CD4-positive, alpha-beta T cell treated with Interleukin-1 beta for 1 hour (primary cell): ENCODE measurements around the gene UTS2R.
"Not testable (repeated sequence)": the region's sequence is repeated elsewhere in the genome, so short reads cannot be mapped to it uniquely, and the experiment has no call there.

Source experiments
- DNase-seq, 2 donors: peaks; one replicate each; pipeline ENCODE4 v3.0.0-alpha.2; 2020 to 2022

UTS2R gene

GRCh38 chr17:82411396-82412053 lies 40.0 kb downstream of the UTS2R start:
- no peak for DNase-seq

GRCh38 chr17:82412081-82412480 lies 40.5 kb downstream of the UTS2R start:
- not testable (repeated sequence) for DNase-seq

- no peak for DNase-seq
Observed at GRCh38 chr17:82412535-82413520, 41.3 kb downstream of the UTS2R start.

GRCh38 chr17:82414548-82415281 lies 43.1 kb downstream of the UTS2R start:
- peak; percentile 70 to 77 for DNase-seq

GRCh38 chr17:82415336-82415735 lies 43.8 kb downstream of the UTS2R start:
- no peak for DNase-seq

- no peak for DNase-seq
Observed at GRCh38 chr17:82415786-82416185, 44.2 kb downstream of the UTS2R start.

GRCh38 chr17:82416264-82416663 lies 44.7 kb downstream of the UTS2R start:
- DNase-seq = no peak

- DNase-seq = peak in 1 of 2 donors; percentile 8
Observed at GRCh38 chr17:82416771-82417170, 45.2 kb downstream of the UTS2R start.

GRCh38 chr17:82418001-82418986 lies 46.7 kb downstream of the UTS2R start, which contains the start of the genes HEXD and OGFOD3:
Gene HEXD, plus strand, starts transcription at chr17:82418347. Its CDS starts 1,453 bp downstream, at chr17:82419800.
Gene OGFOD3, minus strand, starts transcription at chr17:82418586. Its CDS starts 101 bp downstream, at chr17:82418485.
- peak; percentile 87 to 88 for DNase-seq

- peak in 1 of 2 donors; percentile 22 for DNase-seq
Observed at GRCh38 chr17:82419540-82419939, 48.0 kb downstream of the UTS2R start.

GRCh38 chr17:82424001-82424862 lies 52.7 kb downstream of the UTS2R start:
- DNase-seq = peak; percentile 51 to 56

- DNase-seq = no peak
Observed at GRCh38 chr17:82424863-82425159, 53.2 kb downstream of the UTS2R start.
